Suprapubic skin (tissue), 4 donors: ENCODE results near the gene MGAT5B. TPM values are rescaled to one million over a fixed set of nuclear protein-coding genes. Genes with fewer than 3 reads are reported as not detected.

Source experiments
- DNase-seq, 2 donors: peaks; one replicate each; pipeline ENCODE4 v3.0.0-alpha.2; 2019; ENCODE audit warnings: low spot score in 2 of 2
- H3K27ac ChIP-seq: fragments of 200-600 bp; sonication (generic); one replicate; pipeline ENCODE4 v1.5.1; 2019
- H3K27me3 ChIP-seq: fragments of 200-600 bp; sonication (generic); one replicate; pipeline ENCODE4 v1.5.1; 2019
- H3K36me3 ChIP-seq: fragments of 200-600 bp; sonication (generic); one replicate; pipeline ENCODE4 v1.5.1; 2019
- H3K4me1 ChIP-seq: fragments of 200-600 bp; sonication (generic); one replicate; pipeline ENCODE4 v1.5.1; 2019
- H3K4me3 ChIP-seq: fragments of 200-600 bp; sonication (generic); one replicate; pipeline ENCODE4 v1.5.1; 2019; ENCODE audit warnings: mild to moderate bottlenecking
- H3K9me3 ChIP-seq: fragments of 200-600 bp; sonication (generic); one replicate; pipeline ENCODE4 v1.5.1; 2019
- EP300 ChIP-seq: sonication (generic); formaldehyde crosslinking; IDR thresholded peaks from one replicate; pipeline ENCODE4 v1.6.1; 2017; ENCODE audit warnings: antibody characterized with exemption
- POLR2A ChIP-seq, 2 donors: fragments of 450-650 bp; IDR thresholded peaks; one replicate each; pipeline ENCODE4 v1.6.1; 2017; ENCODE audit warnings: antibody characterized with exemption in 2 of 2, mild to moderate bottlenecking in 2 of 2, moderate library complexity in 2 of 2
- POLR2AphosphoS5 ChIP-seq, 3 donors: sonication (generic); formaldehyde crosslinking; IDR thresholded peaks; one replicate each; pipeline ENCODE4 v1.6.1; 2017; ENCODE audit warnings: antibody characterized with exemption in 3 of 3
- WGBS: methylation state at CpG from one replicate; pipeline ENCODE4 v1.1.5; 2018; 5-methylcytosine and 5-hydroxymethylcytosine counted together
- total RNA-seq, 4 donors: library from RNA; depleted of rRNA; stranded (reverse); fragments of >200 nt; gene quantifications; one replicate each; pipeline ENCODE4 v1.1.0, GENCODE V29; 2016
- TF ChIP-seq, protein P1 (sequence below), 2 donors: fragments of 200-600 bp in 1 of 2; fragments of 450-650 bp in 1 of 2; sonication (generic) in 1 of 2; IDR thresholded peaks; one replicate each; pipeline ENCODE4 v1.5.1; 2016 to 2019; ENCODE audit warnings: antibody characterized with exemption in 2 of 2, mild to moderate bottlenecking in 1 of 2, moderate library complexity in 1 of 2

The MGAT5B gene
- total RNA-seq, 4 donors from 2014 or later, result 0.26 to 0.72 (median 0.30) TPM; not detected in 1

- H3K9me3 ChIP-seq, result no peaks in the 10 kb centered on the region
- H3K27me3 ChIP-seq, result peaks cover 34% of the 10 kb centered on the region
- TF ChIP-seq EP300 (no peak), POLR2AphosphoS5 (IDR thresholded peaks at IDR 0.05) (no peak), POLR2A (IDR thresholded peaks at IDR 0.05) (no peak)
- TF ChIP-seq, protein P1, sequence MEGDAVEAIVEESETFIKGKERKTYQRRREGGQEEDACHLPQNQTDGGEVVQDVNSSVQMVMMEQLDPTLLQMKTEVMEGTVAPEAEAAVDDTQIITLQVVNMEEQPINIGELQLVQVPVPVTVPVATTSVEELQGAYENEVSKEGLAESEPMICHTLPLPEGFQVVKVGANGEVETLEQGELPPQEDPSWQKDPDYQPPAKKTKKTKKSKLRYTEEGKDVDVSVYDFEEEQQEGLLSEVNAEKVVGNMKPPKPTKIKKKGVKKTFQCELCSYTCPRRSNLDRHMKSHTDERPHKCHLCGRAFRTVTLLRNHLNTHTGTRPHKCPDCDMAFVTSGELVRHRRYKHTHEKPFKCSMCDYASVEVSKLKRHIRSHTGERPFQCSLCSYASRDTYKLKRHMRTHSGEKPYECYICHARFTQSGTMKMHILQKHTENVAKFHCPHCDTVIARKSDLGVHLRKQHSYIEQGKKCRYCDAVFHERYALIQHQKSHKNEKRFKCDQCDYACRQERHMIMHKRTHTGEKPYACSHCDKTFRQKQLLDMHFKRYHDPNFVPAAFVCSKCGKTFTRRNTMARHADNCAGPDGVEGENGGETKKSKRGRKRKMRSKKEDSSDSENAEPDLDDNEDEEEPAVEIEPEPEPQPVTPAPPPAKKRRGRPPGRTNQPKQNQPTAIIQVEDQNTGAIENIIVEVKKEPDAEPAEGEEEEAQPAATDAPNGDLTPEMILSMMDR (IDR thresholded peaks at IDR 0.05), result no peak
- H3K27ac ChIP-seq, result no peak overlapping the region
- H3K36me3 ChIP-seq, result no peaks in the 10 kb centered on the region
- H3K4me3 ChIP-seq, result no peak overlapping the region
- no peaks in the 10 kb centered on the region for H3K4me1 ChIP-seq
- no peak for DNase-seq
- WGBS, result 89% methylated on average over 25 of the region's 28 CpGs
Measured at GRCh38 chr17:76912421-76913164, 44.4 kb downstream of the MGAT5B start.

GRCh38 chr17:76914937-76915336 lies 46.7 kb downstream of the MGAT5B start:
- H3K4me1 ChIP-seq, result no peaks in the 10 kb centered on the region
- no peaks in the 10 kb centered on the region for H3K36me3 ChIP-seq
- H3K9me3 ChIP-seq, result no peaks in the 10 kb centered on the region
- TF ChIP-seq, protein P1 (IDR thresholded peaks at IDR 0.05), result no peak
- TF ChIP-seq EP300 (no peak), POLR2AphosphoS5 (IDR thresholded peaks at IDR 0.05) (no peak), POLR2A (IDR thresholded peaks at IDR 0.05) (no peak)
- WGBS, result 80% methylated on average over 6 of the region's 6 CpGs
- H3K27me3 ChIP-seq, result peaks cover 35% of the 10 kb centered on the region
- no peak for DNase-seq
- no peak overlapping the region for H3K27ac ChIP-seq
- H3K4me3 ChIP-seq, result no peak overlapping the region

GRCh38 chr17:76915840-76916510 lies 47.8 kb downstream of the MGAT5B start:
- H3K9me3 ChIP-seq, result no peaks in the 10 kb centered on the region
- TF ChIP-seq EP300 (no peak), POLR2AphosphoS5 (IDR thresholded peaks at IDR 0.05) (no peak)
- TF ChIP-seq, protein P1 (IDR thresholded peaks at IDR 0.05), result no peak
- no peak overlapping the region for H3K4me3 ChIP-seq
- H3K27me3 ChIP-seq, result peaks cover 40% of the 10 kb centered on the region
- no peaks in the 10 kb centered on the region for H3K4me1 ChIP-seq
- WGBS, result 89% methylated on average over 28 of the region's 28 CpGs
- H3K27ac ChIP-seq, result no peak overlapping the region
- H3K36me3 ChIP-seq, result no peaks in the 10 kb centered on the region
- no peak for DNase-seq

- H3K27ac ChIP-seq, result no peak overlapping the region
- no peak for DNase-seq
- H3K4me1 ChIP-seq, result no peaks in the 10 kb centered on the region
- H3K36me3 ChIP-seq, result no peaks in the 10 kb centered on the region
- H3K4me3 ChIP-seq, result no peak overlapping the region
- no peaks in the 10 kb centered on the region for H3K9me3 ChIP-seq
- 62% methylated on average over 14 of the region's 15 CpGs for WGBS
- H3K27me3 ChIP-seq, result peaks cover 57% of the 10 kb centered on the region
- no peak for TF ChIP-seq EP300
- no peak for TF ChIP-seq POLR2A (IDR thresholded peaks at IDR 0.05)
- TF ChIP-seq POLR2AphosphoS5 (IDR thresholded peaks at IDR 0.05), result no peak
- TF ChIP-seq, protein P1 (IDR thresholded peaks at IDR 0.05), result no peak
Measured at GRCh38 chr17:76917829-76918228, 49.6 kb downstream of the MGAT5B start.

GRCh38 chr17:76918811-76919210 lies 50.6 kb downstream of the MGAT5B start:
- WGBS, result 35% methylated on average over 6 of the region's 6 CpGs
- no peaks in the 10 kb centered on the region for H3K4me1 ChIP-seq
- H3K27me3 ChIP-seq, result peaks cover 62% of the 10 kb centered on the region
- no peak for TF ChIP-seq POLR2AphosphoS5 (IDR thresholded peaks at IDR 0.05)
- TF ChIP-seq, protein P1 (IDR thresholded peaks at IDR 0.05), result no peak
- no peak for TF ChIP-seq POLR2A (IDR thresholded peaks at IDR 0.05)
- TF ChIP-seq EP300, result no peak
- H3K27ac ChIP-seq, result no peak overlapping the region
- H3K36me3 ChIP-seq, result no peaks in the 10 kb centered on the region
- no peak for DNase-seq
- H3K9me3 ChIP-seq, result no peaks in the 10 kb centered on the region
- H3K4me3 ChIP-seq, result no peak overlapping the region
